Activated CD8-positive, alpha-beta T cell treated with anti-CD3 and anti-CD28 coated beads for 36 hours (primary cell): Measurements from ENCODE around the gene NEO1. TPM values are rescaled to one million over a fixed set of nuclear protein-coding genes. Genes with fewer than 3 reads are reported as not detected.

Source experiments
- ATAC-seq: fragments of 200-7000 bp; cut with Tn5 transposase; one replicate; pipeline ENCODE4 v1.10.0; 2021; ENCODE audit warnings: mild to moderate bottlenecking, moderate library complexity
- CTCF ChIA-PET: fragments of 350-600 bp; sonication (Branson Sonifier 250); formaldehyde crosslinking; loops from one replicate; lab custom pipeline; 2021; ENCODE audit warnings: antibody characterized with exemption; lab: Charles Lee
- POLR2A ChIA-PET: fragments of 350-600 bp; sonication (Branson Sonifier 250); formaldehyde crosslinking; loops from one replicate; lab custom pipeline; 2021; ENCODE audit warnings: antibody characterized with exemption; lab: Charles Lee
- DNase-seq: peaks from one replicate; pipeline ENCODE4 v3.0.0-alpha.2; 2020
- H3K27ac Mint-ChIP-seq: one replicate; pipeline ENCODE4 v1.8.0; 2021; ENCODE audit warnings: mild to moderate bottlenecking, mixed read lengths
- H3K27me3 Mint-ChIP-seq: one replicate; pipeline ENCODE4 v1.8.0; 2021; ENCODE audit warnings: mixed read lengths
- H3K36me3 Mint-ChIP-seq: one replicate; pipeline ENCODE4 v1.8.0; 2021; ENCODE audit warnings: low read depth, mixed read lengths
- H3K4me1 Mint-ChIP-seq: one replicate; pipeline ENCODE4 v1.8.0; 2021; ENCODE audit warnings: low read depth, mixed read lengths
- H3K4me3 Mint-ChIP-seq: one replicate; pipeline ENCODE4 v1.8.0; 2021; ENCODE audit warnings: mild to moderate bottlenecking, moderate library complexity, mixed read lengths
- H3K9me3 Mint-ChIP-seq: one replicate; pipeline ENCODE4 v1.8.0; 2021; ENCODE audit warnings: mixed read lengths
- intact Hi-C: fragments of 100-400 bp; cut with micrococcal nuclease; formaldehyde crosslinking; loops from one replicate; pipeline ENCODE4 v1.10.0; 2022
- total RNA-seq, 2 experiments: library from RNA; stranded (reverse); gene quantifications; one replicate each; pipeline ENCODE4 v1.2.3, GENCODE V29; 2021
- TF ChIP-seq, protein P1 (sequence below): fragments of 200-600 bp; IDR thresholded peaks from one replicate; pipeline ENCODE4 v1.8.0; 2022; ENCODE audit warnings: antibody characterized with exemption, mild to moderate bottlenecking

The NEO1 gene
- total RNA-seq, 2 experiments from 2014 or later = 2.8 to 3.1 TPM

- no peaks in the 10 kb centered on the region for H3K36me3 Mint-ChIP-seq
- H3K27ac Mint-ChIP-seq = no peak overlapping the region
- no peak overlapping the region for H3K4me3 Mint-ChIP-seq
- POLR2A ChIA-PET = interaction anchor here (0.6 kb wide), 1 partner anchor 67 kb away, joined by 3 read pairs; no protein-coding TSS in a partner anchor
- ATAC-seq = no peak
- intact Hi-C loops = no loop called here
- CTCF ChIA-PET = no interaction called here
- peaks cover 18% of the 10 kb centered on the region for H3K27me3 Mint-ChIP-seq
- no peaks in the 10 kb centered on the region for H3K4me1 Mint-ChIP-seq
- TF ChIP-seq, protein P1, sequence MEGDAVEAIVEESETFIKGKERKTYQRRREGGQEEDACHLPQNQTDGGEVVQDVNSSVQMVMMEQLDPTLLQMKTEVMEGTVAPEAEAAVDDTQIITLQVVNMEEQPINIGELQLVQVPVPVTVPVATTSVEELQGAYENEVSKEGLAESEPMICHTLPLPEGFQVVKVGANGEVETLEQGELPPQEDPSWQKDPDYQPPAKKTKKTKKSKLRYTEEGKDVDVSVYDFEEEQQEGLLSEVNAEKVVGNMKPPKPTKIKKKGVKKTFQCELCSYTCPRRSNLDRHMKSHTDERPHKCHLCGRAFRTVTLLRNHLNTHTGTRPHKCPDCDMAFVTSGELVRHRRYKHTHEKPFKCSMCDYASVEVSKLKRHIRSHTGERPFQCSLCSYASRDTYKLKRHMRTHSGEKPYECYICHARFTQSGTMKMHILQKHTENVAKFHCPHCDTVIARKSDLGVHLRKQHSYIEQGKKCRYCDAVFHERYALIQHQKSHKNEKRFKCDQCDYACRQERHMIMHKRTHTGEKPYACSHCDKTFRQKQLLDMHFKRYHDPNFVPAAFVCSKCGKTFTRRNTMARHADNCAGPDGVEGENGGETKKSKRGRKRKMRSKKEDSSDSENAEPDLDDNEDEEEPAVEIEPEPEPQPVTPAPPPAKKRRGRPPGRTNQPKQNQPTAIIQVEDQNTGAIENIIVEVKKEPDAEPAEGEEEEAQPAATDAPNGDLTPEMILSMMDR = no peak
- no peaks in the 10 kb centered on the region for H3K9me3 Mint-ChIP-seq
- no peak for DNase-seq
Measured at GRCh38 chr15:73028831-73029451, 23.3 kb upstream of the NEO1 start.

GRCh38 chr15:73030122-73030679, 22.1 kb upstream of the NEO1 start:
- no peak overlapping the region for H3K4me3 Mint-ChIP-seq
- H3K4me1 Mint-ChIP-seq = no peaks in the 10 kb centered on the region
- peaks cover 20% of the 10 kb centered on the region for H3K27me3 Mint-ChIP-seq
- DNase-seq = no peak
- ChIA-PET POLR2A (no interaction called here), CTCF (interaction anchor here (1.0 to 1.1 kb wide), 2 partner anchors 9 to 44 kb away, joined by 3 read pairs; no protein-coding TSS in a partner anchor)
- no peak overlapping the region for H3K27ac Mint-ChIP-seq
- intact Hi-C loops = no loop called here
- no peaks in the 10 kb centered on the region for H3K36me3 Mint-ChIP-seq
- TF ChIP-seq, protein P1 = no peak
- no peak for ATAC-seq
- no peaks in the 10 kb centered on the region for H3K9me3 Mint-ChIP-seq

DNA sequence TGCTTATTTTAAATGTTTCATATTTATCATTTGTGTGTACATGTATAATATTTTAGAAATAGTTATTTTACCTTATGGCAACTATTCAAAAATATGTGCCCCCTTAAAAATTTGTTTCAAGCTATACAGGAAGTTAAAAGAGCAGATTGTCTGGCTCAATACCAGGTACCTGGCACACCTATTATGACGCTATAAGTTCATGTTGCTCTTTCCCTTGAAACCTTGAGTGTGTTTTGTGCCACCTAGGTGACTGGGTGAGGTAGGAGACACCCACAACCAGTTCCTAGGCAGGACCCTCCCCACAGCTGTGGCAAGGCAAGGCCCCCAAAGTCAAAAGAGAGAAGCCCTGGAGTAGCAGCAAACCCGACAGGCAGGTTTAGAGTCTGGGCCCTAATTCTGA, 20.6 kb upstream of the NEO1 start:
- Mint-ChIP-seq H3K27ac (no peak overlapping the region), H3K27me3 (peaks cover 22% of the 10 kb centered on the region), H3K9me3 (no peaks in the 10 kb centered on the region), H3K36me3 (no peaks in the 10 kb centered on the region), H3K4me3 (no peak overlapping the region), H3K4me1 (no peaks in the 10 kb centered on the region)
- intact Hi-C loops = no loop called here
- TF ChIP-seq, protein P1 = no peak
- ATAC-seq = no peak
- ChIA-PET POLR2A (no interaction called here), CTCF (no interaction called here)
- no peak for DNase-seq

- intact Hi-C loops = no loop called here
- POLR2A ChIA-PET = no interaction called here
- peaks cover 17% of the 10 kb centered on the region for H3K27me3 Mint-ChIP-seq
- CTCF ChIA-PET = no interaction called here
- TF ChIP-seq, protein P1 = no peak
- no peaks in the 10 kb centered on the region for H3K9me3 Mint-ChIP-seq
- no peaks in the 10 kb centered on the region for H3K4me1 Mint-ChIP-seq
- no peaks in the 10 kb centered on the region for H3K36me3 Mint-ChIP-seq
- DNase-seq (no peak), ATAC-seq (no peak)
- H3K27ac Mint-ChIP-seq = no peak overlapping the region
- no peak overlapping the region for H3K4me3 Mint-ChIP-seq
Measured at GRCh38 chr15:73033611-73034010, 18.7 kb upstream of the NEO1 start.

DNA sequence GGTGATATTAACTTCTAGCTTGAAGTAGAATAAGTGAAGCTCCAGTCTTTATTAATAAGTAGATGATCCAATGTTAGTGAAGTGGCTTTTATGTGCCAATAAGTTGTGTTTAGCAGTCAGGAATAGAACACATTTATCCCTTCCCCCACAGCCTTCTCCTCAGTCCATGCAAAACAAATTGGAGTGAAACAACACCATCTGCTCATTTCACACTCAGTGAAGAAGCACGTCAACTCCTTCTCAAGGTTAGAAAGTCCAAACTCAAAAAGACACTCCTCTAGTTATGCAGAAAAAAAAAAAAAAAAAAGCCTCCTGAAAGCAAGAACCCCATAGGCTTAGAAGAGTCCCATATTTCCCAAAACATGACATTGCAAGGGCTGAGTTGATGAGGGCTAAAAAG, 18.0 kb upstream of the NEO1 start:
- no peak for ATAC-seq
- Mint-ChIP-seq H3K27ac (no peak overlapping the region), H3K27me3 (peaks cover 20% of the 10 kb centered on the region), H3K9me3 (no peaks in the 10 kb centered on the region), H3K4me1 (no peaks in the 10 kb centered on the region), H3K36me3 (no peaks in the 10 kb centered on the region), H3K4me3 (no peak overlapping the region)
- no peak for DNase-seq
- intact Hi-C loops = no loop called here
- TF ChIP-seq, protein P1 = no peak
- POLR2A ChIA-PET = no interaction called here
- CTCF ChIA-PET = no interaction called here
